Thyroid gland (tissue), 4 donors: Measurements from ENCODE around the gene ROBO2. TPM values are rescaled to one million over a fixed set of nuclear protein-coding genes. Genes with fewer than 3 reads are reported as not detected.

ENCODE experiments used
- DNase-seq, 2 donors: peaks; one replicate each; pipeline ENCODE4 v3.0.0-alpha.2; 2019
- H3K27ac ChIP-seq, 3 donors: fragments of 200-600 bp; sonication (generic); 1 replicate in 2 of 3; 2 replicates in 1 of 3; pipeline ENCODE4 v1.5.1; 2016 to 2019; ENCODE audit warnings: mild to moderate bottlenecking in 1 of 3, moderate library complexity in 1 of 3
- H3K27me3 ChIP-seq: fragments of 200-600 bp; sonication (generic); one replicate; pipeline ENCODE4 v1.5.1; 2019
- H3K36me3 ChIP-seq, 2 donors: fragments of 200-600 bp; sonication (generic); one replicate each; pipeline ENCODE4 v1.5.1; 2016 to 2019
- H3K4me1 ChIP-seq, 2 donors: fragments of 200-600 bp; sonication (generic); one replicate each; pipeline ENCODE4 v1.5.1; 2017 to 2019
- H3K4me3 ChIP-seq, 3 donors: fragments of 200-600 bp; sonication (generic); replicated peaks in 1 of 3; 1 replicate in 2 of 3; 2 replicates in 1 of 3; pipeline ENCODE4 v1.5.1; 2016; ENCODE audit warnings: mild to moderate bottlenecking in 1 of 3
- H3K9me3 ChIP-seq: fragments of 200-600 bp; sonication (generic); one replicate; pipeline ENCODE4 v1.5.1; 2017
- POLR2A ChIP-seq, 2 donors: fragments of 450-650 bp; IDR thresholded peaks; one replicate each; pipeline ENCODE4 v1.6.1; 2017; ENCODE audit warnings: antibody characterized with exemption in 2 of 2, mild to moderate bottlenecking in 2 of 2, moderate library complexity in 1 of 2
- WGBS, 2 donors: methylation state at CpG; one replicate each; pipeline ENCODE4 v1.1.5; 2017; 5-methylcytosine and 5-hydroxymethylcytosine counted together
- intact Hi-C: fragments of 100-400 bp; cut with DNase I; formaldehyde crosslinking; loops from one replicate; pipeline ENCODE4 v1.15.1; 2023
- total RNA-seq, 4 donors: library from RNA; depleted of rRNA; stranded (reverse); fragments of >200 nt; gene quantifications; one replicate each; pipeline ENCODE4 v1.2.3, GENCODE V29; 2016
- TF ChIP-seq, protein P1 (sequence below), 6 experiments: fragments of 200-600 bp in 3 of 6; fragments of 450-650 bp in 3 of 6; sonication (generic) in 3 of 6; IDR thresholded peaks; one replicate each; pipeline ENCODE4 v1.5.1; 2016 to 2019; ENCODE audit warnings: antibody characterized with exemption in 6 of 6, mild to moderate bottlenecking in 2 of 6, inconsistent platforms in 1 of 6, moderate library complexity in 1 of 6

ROBO2 gene
- total RNA-seq, 4 donors from 2014 or later = 0.56 to 1.5 TPM; not detected in 2

DNA sequence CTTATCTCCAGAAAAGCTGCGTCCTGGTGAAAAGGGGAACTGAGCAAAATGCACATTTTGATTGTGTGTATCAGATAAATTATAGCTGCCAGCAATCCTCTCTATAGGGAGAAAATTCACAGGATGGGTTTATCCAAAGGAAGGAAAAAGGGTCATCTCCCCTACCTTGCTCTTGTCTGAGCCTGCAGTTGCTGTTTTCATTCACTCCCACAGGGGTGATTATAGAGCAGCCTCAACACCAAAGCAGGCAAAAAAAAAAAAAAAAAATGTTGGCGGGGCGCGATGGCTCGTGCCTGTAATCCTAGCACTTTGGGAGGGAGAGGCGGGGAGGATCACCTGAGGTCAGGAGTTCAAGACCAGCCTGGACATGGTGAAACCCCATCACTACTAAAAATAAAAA is 333.7 kb downstream of the ROBO2 start:
- Histone ChIP-seq H3K27me3 (no peaks in the 10 kb centered on the region), H3K4me1 (no peaks in the 10 kb centered on the region), H3K36me3 (no peaks in the 10 kb centered on the region), H3K27ac (no peak overlapping the region), H3K9me3 (no peaks in the 10 kb centered on the region), H3K4me3 (no peak overlapping the region)
- TF ChIP-seq, protein P1, sequence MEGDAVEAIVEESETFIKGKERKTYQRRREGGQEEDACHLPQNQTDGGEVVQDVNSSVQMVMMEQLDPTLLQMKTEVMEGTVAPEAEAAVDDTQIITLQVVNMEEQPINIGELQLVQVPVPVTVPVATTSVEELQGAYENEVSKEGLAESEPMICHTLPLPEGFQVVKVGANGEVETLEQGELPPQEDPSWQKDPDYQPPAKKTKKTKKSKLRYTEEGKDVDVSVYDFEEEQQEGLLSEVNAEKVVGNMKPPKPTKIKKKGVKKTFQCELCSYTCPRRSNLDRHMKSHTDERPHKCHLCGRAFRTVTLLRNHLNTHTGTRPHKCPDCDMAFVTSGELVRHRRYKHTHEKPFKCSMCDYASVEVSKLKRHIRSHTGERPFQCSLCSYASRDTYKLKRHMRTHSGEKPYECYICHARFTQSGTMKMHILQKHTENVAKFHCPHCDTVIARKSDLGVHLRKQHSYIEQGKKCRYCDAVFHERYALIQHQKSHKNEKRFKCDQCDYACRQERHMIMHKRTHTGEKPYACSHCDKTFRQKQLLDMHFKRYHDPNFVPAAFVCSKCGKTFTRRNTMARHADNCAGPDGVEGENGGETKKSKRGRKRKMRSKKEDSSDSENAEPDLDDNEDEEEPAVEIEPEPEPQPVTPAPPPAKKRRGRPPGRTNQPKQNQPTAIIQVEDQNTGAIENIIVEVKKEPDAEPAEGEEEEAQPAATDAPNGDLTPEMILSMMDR (IDR thresholded peaks at IDR 0.05) = no peak
- no peak for TF ChIP-seq POLR2A (IDR thresholded peaks at IDR 0.05)
- intact Hi-C loops = no loop called here
- 91 to 92% methylated on average over 6 of the region's 6 CpGs for WGBS, 2 donors
- no peak for DNase-seq

DNA sequence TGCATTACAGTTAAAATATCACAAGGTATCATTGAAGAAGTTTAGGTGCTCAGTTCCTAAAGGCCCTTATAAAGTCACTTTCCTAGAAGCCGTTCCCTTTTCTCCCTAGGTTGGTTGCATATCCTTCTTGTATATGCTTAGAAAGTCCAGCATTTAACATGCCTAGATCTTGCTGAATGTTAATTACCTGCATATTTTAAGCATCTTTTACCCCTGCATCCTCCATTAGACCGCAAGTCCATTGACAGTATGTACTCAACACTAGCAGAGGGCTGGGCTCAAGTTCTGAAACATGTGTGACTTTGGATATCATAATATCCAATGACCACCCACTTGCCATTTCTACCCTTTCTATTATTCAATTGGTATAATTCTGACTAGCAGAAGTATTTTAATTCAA is 336.6 kb downstream of the ROBO2 start:
- H3K27ac ChIP-seq = no peak overlapping the region
- DNase-seq = no peak
- intact Hi-C loops = no loop called here
- H3K27me3 ChIP-seq = no peaks in the 10 kb centered on the region
- WGBS, 2 donors = 98 to 99% methylated on average over 2 of the region's 2 CpGs
- no peaks in the 10 kb centered on the region for H3K36me3 ChIP-seq
- H3K9me3 ChIP-seq = no peaks in the 10 kb centered on the region
- H3K4me3 ChIP-seq = no peak overlapping the region
- TF ChIP-seq POLR2A (IDR thresholded peaks at IDR 0.05) = no peak
- TF ChIP-seq, protein P1 (IDR thresholded peaks at IDR 0.05) = no peak
- H3K4me1 ChIP-seq = no peaks in the 10 kb centered on the region

DNA sequence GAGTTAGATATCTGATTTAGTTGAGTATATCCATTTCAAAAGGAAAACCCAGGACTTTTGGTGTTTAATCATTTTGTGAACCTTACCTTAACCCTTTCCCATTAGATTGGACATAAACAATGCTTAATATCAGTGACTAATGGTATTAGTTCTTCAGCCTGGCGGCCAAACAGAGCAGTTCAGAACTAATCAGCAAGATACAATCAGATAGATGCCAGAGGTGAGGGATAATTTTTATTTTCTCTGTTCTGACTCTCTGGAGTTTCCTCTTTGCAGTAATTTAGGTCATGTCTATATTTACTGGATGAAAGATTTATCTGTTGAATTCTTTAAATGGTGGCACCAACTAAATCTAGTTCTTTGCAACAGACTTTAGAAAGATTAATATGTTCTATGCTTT is 337.8 kb downstream of the ROBO2 start:
- intact Hi-C loops = no loop called here
- TF ChIP-seq POLR2A (IDR thresholded peaks at IDR 0.05) = no peak
- TF ChIP-seq, protein P1 (IDR thresholded peaks at IDR 0.05) = no peak
- Histone ChIP-seq H3K4me1 (no peaks in the 10 kb centered on the region), H3K9me3 (no peaks in the 10 kb centered on the region), H3K27me3 (no peaks in the 10 kb centered on the region), H3K36me3 (no peaks in the 10 kb centered on the region), H3K4me3 (no peak overlapping the region), H3K27ac (no peak overlapping the region)
- 83 to 86% methylated on average over 1 of the region's 1 CpG for WGBS, 2 donors
- DNase-seq = no peak

DNA sequence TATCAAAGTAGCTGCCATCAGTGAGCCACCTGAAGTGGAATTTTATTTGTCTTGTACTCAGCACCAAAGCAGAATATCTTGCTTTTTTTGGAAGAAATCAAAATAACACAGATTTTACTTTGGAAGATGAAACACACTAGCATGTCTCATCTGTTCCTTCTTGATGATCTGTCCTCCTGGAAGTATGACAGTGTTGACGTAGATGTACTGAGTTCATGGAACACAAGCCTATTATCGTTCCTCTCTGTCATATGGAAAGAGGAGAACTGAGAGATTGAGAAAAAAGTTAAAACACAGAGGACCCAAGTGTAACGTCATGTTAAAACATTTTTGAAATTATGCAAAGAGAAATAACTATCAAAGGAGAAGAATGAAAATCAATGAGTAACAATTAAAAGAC is 340.2 kb downstream of the ROBO2 start:
- no peaks in the 10 kb centered on the region for H3K4me1 ChIP-seq
- no peak overlapping the region for H3K27ac ChIP-seq
- WGBS, 2 donors = 74 to 87% methylated on average over 3 of the region's 3 CpGs
- no peak for DNase-seq
- H3K4me3 ChIP-seq = no peak overlapping the region
- no peaks in the 10 kb centered on the region for H3K27me3 ChIP-seq
- TF ChIP-seq, protein P1 (IDR thresholded peaks at IDR 0.05) = no peak
- TF ChIP-seq POLR2A (IDR thresholded peaks at IDR 0.05) = no peak
- no peaks in the 10 kb centered on the region for H3K36me3 ChIP-seq
- intact Hi-C loops = no loop called here
- no peaks in the 10 kb centered on the region for H3K9me3 ChIP-seq

DNA sequence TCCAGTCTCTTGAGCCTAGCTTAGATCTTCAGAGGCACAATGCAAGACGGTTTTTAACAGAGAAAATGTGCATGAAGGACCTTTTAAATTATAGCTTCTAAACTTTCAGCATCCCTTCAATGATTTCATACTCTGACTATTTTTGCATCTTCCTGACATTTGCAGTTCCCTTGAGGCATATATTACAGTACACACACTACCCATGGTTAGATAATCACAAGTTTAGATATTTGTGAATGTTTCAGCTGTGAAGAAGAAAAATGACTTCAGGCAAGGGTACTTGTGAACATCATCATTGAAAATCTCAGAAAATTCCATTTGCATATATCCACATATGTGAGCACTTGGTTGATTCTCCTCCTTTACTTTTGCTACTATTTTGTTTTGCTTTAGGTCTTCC is 341.5 kb downstream of the ROBO2 start:
- no peaks in the 10 kb centered on the region for H3K9me3 ChIP-seq
- intact Hi-C loops = no loop called here
- H3K4me3 ChIP-seq = no peak overlapping the region
- DNase-seq = no peak
- no peaks in the 10 kb centered on the region for H3K4me1 ChIP-seq
- H3K27me3 ChIP-seq = no peaks in the 10 kb centered on the region
- WGBS, 2 donors = 38 to 44% methylated on average over 1 of the region's 1 CpG
- no peak for TF ChIP-seq POLR2A (IDR thresholded peaks at IDR 0.05)
- H3K36me3 ChIP-seq = no peaks in the 10 kb centered on the region
- H3K27ac ChIP-seq = no peak overlapping the region

DNA sequence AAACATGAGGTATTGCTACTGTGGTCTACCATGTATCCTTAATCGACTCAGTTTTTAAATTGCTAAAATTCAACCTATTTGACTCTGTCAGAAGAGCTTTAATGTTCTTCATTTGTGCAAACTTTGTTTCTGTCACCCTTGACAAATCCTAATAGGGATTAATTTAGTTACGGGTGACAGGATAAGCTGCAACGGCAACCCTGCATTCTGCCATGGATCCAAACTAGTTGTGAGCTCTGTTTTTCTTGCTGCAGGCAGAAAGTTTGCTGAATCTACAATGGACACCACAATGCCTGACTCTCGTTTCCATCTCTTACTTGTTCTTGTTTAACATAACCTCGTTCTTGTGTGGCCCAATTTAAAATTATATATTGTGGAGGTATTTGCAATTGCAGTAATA is 352.3 kb downstream of the ROBO2 start:
- no peak for DNase-seq
- Histone ChIP-seq H3K4me1 (no peaks in the 10 kb centered on the region), H3K27me3 (no peaks in the 10 kb centered on the region), H3K36me3 (no peaks in the 10 kb centered on the region), H3K27ac (no peak overlapping the region), H3K4me3 (no peak overlapping the region), H3K9me3 (no peaks in the 10 kb centered on the region)
- 62 to 69% methylated on average over 5 of the region's 5 CpGs for WGBS, 2 donors
- TF ChIP-seq POLR2A (IDR thresholded peaks at IDR 0.05) = no peak
- TF ChIP-seq, protein P1 (IDR thresholded peaks at IDR 0.05) = no peak
- intact Hi-C loops = no loop called here
